Stomach (tissue), 4 donors: ENCODE data around the gene EMC9.

Source experiments
- CTCF ChIP-seq, 7 experiments: fragments of 450-650 bp in 4 of 7; fragments of 200-600 bp in 3 of 7; sonication (generic) in 3 of 7; IDR thresholded peaks; one replicate each; pipeline ENCODE4 v1.5.1; 2016 to 2019; ENCODE audit warnings: antibody characterized with exemption in 7 of 7, control low read depth in 2 of 7, mild to moderate bottlenecking in 1 of 7
- EP300 ChIP-seq: sonication (generic); formaldehyde crosslinking; IDR thresholded peaks from one replicate; pipeline ENCODE4 v1.6.1; 2017; ENCODE audit warnings: antibody characterized with exemption

- TF ChIP-seq CTCF (IDR thresholded peaks at IDR 0.05) (no peak), EP300 (no peak)
Observed at GRCh38 chr14:24127673-24128072, 13.7 kb downstream of the EMC9 start.
